Measurements from ENCODE around the gene ITIH4.

The ITIH4 gene

DNA sequence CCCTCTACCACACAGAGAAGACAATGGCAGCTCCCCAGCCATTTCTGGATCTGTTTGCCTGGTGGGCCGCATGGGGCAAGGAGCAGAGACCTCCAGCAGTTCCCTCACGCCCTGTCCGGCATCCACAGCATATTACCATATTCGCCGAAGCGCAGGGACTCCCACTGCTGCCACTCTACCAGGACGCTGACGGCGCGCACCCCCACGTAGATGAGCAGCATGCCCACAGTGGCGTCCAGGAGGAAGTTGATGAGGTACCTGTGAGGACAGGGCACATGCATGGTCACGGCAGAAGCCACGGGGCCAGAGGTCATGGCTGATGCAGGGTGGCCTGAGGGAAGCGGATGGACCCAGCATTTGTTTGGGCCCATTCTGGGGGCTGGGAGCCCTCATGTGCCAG lies 19.2 kb upstream of the ITIH4 start:
- no peak for DNase-seq (ENCODE audit: low read depth in 2 of 2, low spot score in 1 of 2)

DNA sequence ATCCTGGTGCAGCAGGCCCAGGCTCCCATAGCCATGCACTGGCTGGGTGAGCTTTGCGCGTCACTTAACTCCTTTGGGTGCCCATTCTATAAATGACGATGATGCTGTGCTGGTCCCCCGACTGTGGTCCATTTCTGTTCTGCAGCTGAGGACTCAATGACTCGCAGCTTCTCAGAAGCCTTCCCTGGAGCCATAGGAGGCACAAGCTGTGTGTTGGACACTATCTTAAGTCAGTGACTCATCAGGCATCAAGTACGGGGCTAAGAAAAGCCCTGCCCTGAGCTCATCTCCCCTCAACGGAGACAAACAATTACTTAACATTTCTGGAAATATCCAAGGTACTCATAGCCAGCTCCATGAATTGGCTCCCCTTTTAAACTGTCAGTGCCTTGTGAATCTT lies 18.1 kb upstream of the ITIH4 start:
- DNase-seq (ENCODE audit: low read depth in 2 of 2, low spot score in 1 of 2) = no peak

DNA sequence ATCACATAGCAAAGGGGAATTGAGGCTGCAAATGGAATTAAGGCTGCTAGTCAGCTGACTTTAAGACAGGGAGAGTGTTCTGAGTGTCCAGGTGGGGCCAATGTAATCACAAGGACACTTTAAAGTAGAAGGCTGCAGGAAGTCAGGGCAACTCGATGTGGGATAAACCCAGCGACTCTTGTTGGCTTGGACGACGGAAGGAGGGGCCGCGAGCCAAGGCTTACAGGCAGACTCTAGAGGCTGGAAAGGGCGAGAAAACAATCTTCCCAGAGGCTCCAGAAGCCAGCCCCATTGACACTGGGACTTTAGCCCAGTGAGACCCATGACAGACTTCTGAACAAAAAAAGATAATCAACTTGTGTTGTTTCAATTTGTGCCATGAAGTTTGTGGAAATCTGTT lies 17.3 kb upstream of the ITIH4 start:
- DNase-seq (ENCODE audit: low read depth in 2 of 2, low spot score in 1 of 2) = no peak

DNA sequence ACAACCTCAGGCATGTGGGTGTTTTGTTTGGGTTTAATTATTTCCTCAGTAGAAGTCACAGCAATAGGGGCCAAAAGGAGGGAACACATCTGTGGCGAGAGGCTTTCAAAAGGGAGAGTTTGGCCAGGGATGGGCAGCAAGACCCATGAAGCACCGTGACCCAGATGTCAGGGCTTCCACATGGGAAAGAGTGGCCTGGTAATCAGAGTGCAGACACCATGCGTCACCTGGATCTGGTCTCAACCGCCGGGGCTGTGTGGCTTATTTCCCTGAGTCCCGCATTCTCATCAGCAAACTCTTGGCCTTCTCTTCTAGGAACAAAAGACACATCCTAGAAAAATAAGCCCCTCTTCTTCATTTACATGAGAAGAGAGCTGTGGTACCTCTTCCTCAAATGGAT lies 16.8 kb upstream of the ITIH4 start:
- DNase-seq (ENCODE audit: low read depth in 2 of 2, low spot score in 1 of 2) = no peak

DNA sequence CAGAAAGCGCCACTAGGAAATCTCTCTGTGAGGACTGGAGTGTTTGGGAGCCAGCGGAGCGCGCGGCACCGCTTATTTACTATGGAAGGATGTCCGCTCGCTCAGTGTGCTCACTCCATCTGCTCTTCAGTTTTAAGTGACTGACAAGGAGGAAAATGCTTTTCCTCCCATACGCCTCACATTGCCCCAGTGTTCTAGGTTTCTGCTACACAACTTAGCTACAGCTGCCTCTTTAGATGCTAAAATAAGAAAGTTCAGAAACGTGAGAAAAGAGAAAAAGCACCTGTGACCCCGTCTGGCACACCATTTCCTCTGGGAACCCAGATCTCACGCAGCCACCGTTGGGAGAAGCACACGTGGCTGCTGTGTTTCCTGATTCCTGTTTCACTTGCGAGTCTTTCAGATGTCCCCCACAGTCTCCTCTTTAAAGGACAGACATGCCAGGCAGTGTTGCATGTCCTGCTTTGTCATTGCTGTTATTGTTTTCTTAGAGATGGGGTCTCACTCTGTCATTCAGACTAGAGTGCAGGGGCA lies 16.0 kb upstream of the ITIH4 start:
- no peak for DNase-seq (ENCODE audit: low read depth in 2 of 2, low spot score in 1 of 2)

DNA sequence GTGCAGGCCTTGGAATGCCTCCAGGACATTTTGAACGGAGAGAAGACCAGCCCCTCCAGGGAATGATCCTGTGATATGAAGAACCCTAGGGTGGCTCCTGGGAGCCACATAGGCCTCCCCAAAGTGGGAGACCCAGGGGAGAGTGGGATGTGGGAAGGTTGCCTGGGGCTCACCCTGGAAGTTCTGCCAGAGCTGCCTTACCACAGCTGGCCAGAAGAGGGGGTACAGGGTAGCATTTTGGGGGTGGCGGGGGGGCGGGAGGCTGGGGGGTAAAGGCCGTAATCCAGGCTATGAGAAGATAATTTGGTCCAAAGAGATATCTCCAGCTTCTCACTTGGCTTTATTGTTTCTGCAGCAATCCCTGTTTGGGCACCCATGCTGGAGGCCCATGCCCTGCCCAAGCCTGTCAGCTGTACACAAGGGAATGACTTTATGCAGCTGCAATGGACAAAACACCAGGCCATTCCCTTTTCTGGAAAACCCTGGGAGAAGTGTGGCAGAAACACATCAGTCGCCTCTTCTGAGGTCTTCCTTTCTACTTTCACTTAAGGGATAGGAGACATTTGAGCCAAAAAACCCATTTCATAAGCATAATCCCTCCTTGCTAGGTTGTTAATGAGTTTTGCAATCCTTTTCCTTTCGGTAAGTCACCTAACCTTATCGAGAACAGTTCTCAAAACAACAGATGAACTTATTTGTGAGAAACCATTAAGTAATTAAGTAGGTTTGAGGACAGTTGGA lies 15.4 kb upstream of the ITIH4 start:
- no peak for DNase-seq (ENCODE audit: low read depth in 2 of 2, low spot score in 1 of 2)

DNA sequence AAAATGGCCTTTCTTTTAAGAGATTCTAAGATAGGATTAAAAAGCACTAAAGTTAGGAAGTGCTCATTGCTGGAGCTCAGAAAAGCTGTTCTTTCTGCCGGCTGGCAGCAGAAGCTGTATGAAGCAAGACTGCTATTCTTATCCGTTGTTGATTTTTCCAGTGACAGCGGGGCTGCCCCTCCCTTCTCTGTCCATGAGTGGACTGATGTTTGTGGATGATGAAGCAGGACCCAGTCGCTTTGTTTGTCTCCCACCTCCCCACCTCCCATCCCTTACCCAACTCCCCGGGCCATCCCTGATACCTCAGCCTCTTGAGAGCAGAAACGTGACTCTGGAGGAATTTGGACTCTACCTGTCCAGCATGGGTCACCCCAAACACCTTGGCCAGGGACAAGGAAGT lies 14.7 kb upstream of the ITIH4 start:
- DNase-seq (ENCODE audit: low read depth in 2 of 2, low spot score in 1 of 2) = no peak

DNA sequence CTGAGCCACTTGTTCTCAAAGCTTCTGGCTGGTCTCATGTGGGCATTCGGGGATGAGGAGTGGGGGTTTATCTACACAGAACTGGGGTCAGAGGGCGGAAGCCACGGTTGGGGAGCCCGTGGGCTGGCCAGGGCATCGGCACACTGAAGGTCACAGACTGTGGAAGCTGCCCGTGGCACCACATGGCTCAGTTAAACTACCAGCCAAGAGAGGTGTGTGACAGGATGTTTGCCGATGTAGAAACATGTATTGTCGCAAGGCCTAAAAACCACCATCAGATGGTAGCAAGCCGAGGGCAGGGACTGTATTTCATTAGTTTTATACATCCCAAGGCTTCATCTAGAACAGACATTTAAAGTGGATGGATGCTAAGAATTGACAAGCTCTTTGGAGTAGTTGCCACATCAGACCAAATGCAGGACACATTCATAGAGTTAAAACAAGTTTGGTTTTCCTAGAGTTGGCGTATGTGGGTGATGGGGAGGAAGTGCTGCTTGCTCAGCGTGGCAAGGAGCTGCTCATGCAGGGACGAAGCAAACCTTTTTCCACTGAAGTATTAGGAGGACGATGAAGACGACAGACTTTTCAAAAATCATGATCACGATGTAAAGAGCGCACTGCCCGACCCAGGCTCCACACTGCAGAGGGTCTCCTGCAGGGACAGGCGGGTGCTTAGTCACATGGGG lies 14.0 kb upstream of the ITIH4 start:
- DNase-seq (ENCODE audit: low read depth in 2 of 2, low spot score in 1 of 2) = no peak

DNA sequence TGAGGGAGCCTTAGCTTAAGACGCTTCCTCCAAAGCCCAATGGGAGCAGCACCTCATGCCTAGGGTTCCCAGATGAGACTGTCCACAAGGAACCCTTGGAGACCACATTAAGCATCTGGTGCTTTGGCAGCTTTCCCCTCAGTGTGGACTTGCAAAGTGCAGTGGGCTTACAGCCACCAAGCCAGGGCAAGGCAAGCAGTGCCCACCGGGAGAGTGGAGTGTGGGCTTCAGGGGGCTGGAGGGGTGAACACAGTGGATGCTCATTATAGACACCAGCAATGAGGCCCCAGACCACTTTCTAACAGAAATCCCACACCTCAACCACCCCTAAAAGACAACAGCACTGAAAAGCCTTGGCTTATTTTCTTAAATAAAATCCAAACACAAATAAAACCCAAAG lies 13.4 kb upstream of the ITIH4 start:
- DNase-seq (ENCODE audit: low read depth in 2 of 2, low spot score in 1 of 2) = no peak

DNA sequence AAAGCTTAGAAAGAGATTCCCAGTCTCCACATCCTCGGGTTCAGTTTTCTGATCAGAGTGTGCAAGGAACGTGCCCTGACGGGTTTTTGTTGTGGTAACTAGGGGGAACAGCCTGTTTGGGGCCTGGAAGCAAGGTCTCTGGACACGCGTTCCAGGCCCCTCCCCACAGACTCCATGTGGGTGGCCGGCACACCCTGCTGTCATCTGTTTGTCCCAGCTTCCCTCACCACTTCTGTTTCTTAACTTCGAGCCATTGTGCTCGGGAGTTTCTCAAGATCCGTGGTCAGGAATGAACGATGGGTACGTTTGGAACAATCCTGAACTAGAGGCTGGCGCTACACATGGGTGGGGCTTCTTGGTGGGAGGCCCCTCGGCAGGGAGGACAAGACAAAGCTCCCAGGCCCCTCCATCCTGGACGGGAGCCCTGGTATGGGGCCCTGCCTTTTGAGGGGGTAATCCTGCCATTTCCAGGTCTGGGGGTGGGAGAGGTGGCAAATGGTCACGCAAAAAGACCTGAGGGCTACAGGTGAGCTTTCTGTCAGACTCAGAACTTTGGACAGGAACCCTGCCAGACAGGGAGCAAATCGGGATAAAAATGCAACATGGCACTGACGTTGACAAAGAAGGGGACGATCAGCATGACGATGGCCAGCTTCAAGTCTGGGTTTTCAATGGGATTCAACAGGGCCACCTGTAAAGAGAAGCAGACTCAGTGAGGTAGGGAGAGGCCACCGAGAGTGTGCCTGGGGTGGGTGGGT lies 12.8 kb upstream of the ITIH4 start:
- DNase-seq (ENCODE audit: low read depth in 2 of 2, low spot score in 1 of 2) = no peak

DNA sequence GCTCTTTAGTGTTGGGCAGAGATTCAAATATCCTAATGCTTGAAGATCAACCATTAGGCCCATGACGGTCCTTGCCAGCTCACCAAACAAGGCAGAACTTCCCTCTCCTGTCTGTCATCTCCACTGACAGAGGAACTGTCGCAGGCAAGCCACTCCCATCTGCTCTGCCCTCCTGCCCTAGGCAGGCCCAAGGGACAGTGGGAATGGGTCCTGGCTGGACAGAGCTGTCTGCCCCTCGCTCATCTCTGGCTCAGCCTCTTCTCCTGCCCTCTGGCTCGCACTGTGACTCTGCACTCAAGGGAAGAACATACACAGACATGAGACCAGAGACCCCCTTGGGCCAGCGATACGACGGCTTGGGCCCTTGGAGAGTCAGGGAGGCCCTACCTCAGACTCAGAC lies 12.0 kb upstream of the ITIH4 start:
- DNase-seq (ENCODE audit: low read depth in 2 of 2, low spot score in 1 of 2) = no peak

DNA sequence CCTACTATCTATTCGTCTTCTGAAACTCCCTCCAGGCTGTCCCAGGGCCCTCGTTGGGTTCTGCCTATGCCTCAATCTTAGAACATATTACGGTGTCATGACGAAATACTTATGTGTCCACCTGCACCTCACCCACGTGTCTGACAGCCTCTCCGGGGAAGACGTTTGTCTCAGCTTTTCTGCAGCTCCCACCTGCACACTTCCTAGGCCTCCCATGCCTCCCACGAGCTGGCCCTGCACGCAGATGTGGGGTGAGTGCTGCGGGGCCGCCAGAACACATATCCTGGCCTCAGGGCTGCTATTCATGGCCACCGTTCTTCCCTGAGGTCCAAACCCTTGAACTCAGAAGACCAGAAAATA lies 11.5 kb upstream of the ITIH4 start:
- DNase-seq (ENCODE audit: low read depth in 2 of 2, low spot score in 1 of 2) = no peak

DNA sequence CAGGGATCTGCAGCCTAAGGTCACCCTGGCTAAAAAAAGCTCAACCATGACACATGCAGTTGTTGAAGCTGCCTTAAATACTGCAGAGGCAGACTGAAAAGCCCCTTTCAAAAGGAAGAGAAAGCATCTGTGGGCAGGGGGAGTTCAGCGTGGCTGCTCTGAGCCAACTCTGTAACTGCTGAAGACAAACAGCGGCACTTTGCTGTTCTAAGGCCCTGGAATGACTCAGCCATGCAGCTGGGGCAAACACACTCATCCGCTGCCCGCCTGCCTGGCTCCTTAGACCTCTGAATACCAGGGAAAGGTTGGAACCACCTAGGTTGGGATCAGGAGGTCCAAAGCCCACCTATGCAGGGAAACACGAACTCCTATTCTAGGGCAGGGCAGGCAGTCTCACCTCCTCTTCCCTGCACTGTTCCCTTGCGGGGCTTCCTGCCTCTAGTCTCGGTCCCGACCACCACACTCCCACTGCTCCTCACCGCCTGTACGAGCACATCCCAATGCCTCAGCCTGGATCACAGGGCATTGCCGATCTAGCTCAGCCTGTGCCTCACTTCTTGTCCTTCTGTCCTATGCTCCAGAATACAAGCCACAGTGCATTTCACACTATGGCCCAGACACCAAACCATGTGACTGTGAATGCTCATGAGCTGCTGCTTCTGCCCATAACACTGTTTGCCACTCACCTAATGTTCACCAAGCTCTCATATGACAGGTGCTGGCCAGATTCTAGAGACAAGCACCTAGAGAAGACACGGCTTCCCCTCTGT lies 10.9 kb upstream of the ITIH4 start:
- DNase-seq (ENCODE audit: low read depth in 2 of 2, low spot score in 1 of 2) = no peak

DNA sequence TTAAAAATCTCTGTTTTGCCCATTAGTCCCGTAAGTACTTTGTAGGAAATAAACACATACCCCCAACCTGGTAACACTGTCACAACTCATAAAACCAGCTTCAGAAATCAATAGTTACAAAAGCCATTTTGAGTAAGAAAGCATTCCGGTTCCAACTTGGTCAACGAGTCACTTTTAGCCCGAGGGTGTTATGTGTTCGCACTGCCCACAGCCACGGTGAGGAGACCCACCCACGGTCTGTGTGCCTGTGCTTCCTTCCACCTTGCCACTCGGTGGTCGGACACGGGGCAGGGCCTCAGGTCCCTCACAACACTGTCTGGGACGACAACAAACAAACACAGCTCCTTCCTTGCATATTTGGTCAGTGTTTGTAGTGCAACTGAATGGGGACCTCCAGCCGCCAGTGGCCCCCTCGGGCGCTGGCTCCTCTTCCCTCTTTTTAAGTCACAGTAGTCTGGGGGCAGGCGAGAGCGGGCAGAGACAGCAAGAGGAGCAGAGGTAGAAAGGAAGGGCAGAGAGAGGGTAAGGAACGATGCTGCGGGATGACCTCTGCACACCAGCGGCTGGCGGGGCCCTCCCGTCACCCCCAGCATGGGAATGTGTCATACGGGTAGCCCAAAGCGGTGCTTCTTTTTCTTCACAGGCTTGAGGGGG lies 9.5 kb upstream of the ITIH4 start:
- DNase-seq (ENCODE audit: low read depth in 2 of 2, low spot score in 1 of 2) = no peak

DNA sequence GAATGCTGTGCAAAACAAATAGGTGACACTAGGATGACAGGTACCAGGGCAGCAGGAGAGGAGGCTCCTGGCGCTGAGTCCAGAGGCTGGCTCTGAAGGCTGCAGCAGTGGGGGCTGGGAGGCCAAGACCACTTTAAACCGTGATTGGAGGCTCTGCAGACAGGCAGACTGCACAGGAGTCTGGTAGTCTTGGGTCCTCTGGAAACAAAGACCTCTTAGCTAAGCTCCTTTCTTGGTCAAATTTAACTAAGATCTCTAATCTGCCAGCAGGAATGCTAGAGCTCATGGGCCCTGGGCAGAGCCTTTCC lies 8.8 kb upstream of the ITIH4 start:
- no peak for DNase-seq (ENCODE audit: low read depth in 2 of 2, low spot score in 1 of 2)

DNA sequence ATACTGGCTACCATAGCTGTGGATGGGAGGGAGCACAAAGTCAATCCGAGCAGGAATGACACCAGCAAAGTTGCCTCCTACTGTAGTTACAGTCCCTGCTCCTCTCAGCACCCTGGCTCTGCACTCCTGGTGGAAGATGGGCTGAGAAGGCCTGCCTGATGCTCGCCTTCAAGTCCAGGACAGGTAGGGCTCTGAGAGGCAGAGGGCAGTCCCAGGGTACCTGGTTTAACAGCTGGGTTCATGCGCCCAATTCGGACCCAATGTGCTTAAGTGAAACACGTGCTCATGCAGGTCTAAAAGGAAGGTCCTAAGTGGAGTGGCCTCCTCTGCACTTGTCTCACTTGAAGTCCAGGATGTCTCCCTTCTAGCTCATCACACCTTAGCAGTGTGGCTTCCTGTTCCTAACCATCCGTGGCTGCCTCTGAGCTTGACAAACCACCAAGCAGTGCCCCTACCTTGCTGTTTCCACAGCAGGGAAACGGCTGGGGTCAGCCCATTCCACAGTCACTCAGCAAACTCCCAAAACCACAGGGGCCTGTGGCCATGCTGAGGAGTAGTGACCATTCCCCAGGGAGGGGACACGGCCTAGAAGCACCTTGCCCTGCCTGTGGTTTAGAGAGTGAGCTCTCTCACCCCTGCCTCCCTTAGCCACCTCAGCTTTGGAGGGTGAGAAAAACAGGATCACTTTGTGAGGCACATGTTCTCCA lies 8.2 kb upstream of the ITIH4 start:
- no peak for DNase-seq (ENCODE audit: low read depth in 2 of 2, low spot score in 1 of 2)

DNA sequence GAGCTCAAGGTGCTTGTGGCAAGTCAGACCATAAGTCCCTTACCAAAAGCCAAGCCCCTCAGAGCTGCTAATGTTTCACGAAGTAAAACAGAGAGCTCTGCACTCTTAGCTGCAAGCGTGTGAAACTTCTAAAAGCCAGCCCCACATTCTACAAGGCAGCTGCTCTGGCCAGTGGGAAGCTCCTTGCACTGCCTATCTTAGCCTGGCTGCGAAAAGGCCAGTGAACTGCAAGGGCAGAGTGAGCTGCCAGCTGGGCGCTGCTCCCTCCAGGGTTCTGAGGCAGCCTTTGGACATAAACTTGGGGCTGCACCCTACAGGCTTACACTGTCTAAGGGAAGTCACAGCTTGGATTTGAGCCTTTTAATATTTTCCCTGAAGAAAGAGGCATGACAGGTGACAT lies 6.5 kb upstream of the ITIH4 start:
- DNase-seq (ENCODE audit: low read depth in 2 of 2, low spot score in 1 of 2) = no peak

DNA sequence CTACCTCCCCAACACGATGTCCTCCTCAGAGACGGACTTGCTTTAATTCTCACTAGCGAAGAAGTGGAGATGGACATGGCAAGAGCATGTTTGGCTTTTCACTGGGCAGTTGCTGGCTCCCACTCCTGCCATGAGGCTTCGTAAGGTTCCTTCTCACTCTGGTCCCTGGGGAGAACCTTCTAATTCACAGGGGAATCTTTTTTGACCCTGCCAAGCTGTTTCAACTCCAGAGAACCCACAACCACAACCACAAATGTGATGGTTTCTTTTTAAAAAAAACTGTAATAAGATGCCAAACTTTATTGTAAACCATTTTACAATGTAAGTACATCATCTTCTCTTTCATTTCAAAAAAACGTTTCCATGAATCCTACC lies 6.0 kb upstream of the ITIH4 start:
- no peak for DNase-seq (ENCODE audit: low read depth in 2 of 2, low spot score in 1 of 2)

DNA sequence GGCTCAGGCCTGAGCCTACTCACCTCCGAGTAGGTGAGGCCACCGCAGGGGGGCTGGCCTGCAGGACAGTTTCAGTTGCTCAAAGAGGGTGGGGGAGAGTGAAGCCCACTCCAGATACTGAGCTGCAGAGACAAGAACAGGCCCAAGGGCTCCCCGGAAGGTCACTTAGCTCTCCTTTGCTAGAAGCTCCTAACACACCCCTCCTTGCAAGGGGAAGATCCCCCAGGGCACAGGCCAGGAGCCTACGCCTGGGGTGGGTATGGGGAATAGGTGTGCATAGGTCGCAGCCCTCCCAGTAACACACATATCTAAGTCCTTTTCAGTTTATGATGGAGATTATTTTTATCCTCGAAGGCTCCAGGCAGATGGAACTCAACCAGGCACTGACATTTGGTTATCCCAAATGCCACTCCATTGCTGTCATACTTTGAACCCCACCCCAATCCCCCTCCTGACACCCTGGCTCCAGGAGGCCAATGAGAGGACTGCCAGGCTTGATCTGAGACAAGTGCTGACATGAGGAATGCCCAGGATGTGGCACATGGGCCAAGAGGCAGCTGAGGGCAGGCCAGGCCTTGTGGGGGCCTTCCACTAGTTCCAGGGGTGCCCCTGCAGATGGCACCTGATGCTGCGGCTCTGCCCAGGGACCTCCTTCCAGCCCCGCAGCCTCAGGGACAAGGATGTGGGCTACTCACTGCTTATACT lies 5.4 kb upstream of the ITIH4 start:
- no peak for DNase-seq (ENCODE audit: low read depth in 2 of 2, low spot score in 1 of 2)
